Adipocyte (in vitro differentiated cells): ENCODE measurements around the gene LEPR.
A peak's percentile ranks its signal among the peaks of the same experiment; 100 is the strongest.

Source experiments
- DNase-seq: peaks from one replicate; pipeline ENCODE4 v3.0.0-alpha.2; 2015; ENCODE audit warnings: low read depth
- H3K27me3 ChIP-seq: replicated peaks from 2 replicates; pipeline ENCODE4 v1.7.0; 2013; ENCODE audit warnings: mild to moderate bottlenecking, low read length, moderate library complexity; ENCODE audit not compliant: control insufficient read depth, insufficient read depth
- H3K36me3 ChIP-seq: 2 replicates; pipeline ENCODE4 v1.7.0; 2013; ENCODE audit warnings: low read length, mild to moderate bottlenecking, moderate library complexity; ENCODE audit not compliant: control insufficient read depth, insufficient read depth, severe bottlenecking
- H3K4me1 ChIP-seq: 2 replicates; pipeline ENCODE4 v1.7.0; 2013; ENCODE audit warnings: mild to moderate bottlenecking, low read length, moderate library complexity; ENCODE audit not compliant: control insufficient read depth, insufficient read depth
- H3K4me3 ChIP-seq: 2 replicates; pipeline ENCODE4 v1.7.0; 2013; ENCODE audit warnings: mild to moderate bottlenecking, low read length, moderate library complexity
- H3K9ac ChIP-seq: 2 replicates; pipeline ENCODE4 v1.7.0; 2013; ENCODE audit warnings: mild to moderate bottlenecking, low read length, moderate library complexity
- H3K9me3 ChIP-seq: 2 replicates; pipeline ENCODE4 v1.7.0; 2013; ENCODE audit warnings: mild to moderate bottlenecking, low read length, moderate library complexity; ENCODE audit not compliant: control insufficient read depth

LEPR gene

GRCh38 chr1:65423884-65424572 lies 3.6 kb downstream of the LEPR start:
- Histone ChIP-seq H3K4me1 (peaks cover 49% of the 10 kb centered on the region), H3K4me3 (peak overlapping the region; percentile 38), H3K27me3 (no peaks in the 10 kb centered on the region), H3K36me3 (peaks cover 38% of the 10 kb centered on the region), H3K9me3 (no peaks in the 10 kb centered on the region), H3K9ac (peak overlapping the region; percentile 44)
- peak; percentile 83 for DNase-seq

GRCh38 chr1:65424573-65424889 lies 4.1 kb downstream of the LEPR start:
- Histone ChIP-seq H3K36me3 (peaks cover 41% of the 10 kb centered on the region), H3K9ac (peak overlapping the region; percentile 44), H3K4me3 (peak overlapping the region; percentile 38), H3K27me3 (no peaks in the 10 kb centered on the region), H3K9me3 (no peaks in the 10 kb centered on the region), H3K4me1 (peaks cover 54% of the 10 kb centered on the region)
- no peak for DNase-seq

GRCh38 chr1:65425006-65425405 lies 4.5 kb downstream of the LEPR start:
- peak overlapping the region; percentile 38 for H3K4me3 ChIP-seq
- H3K9me3 ChIP-seq: no peaks in the 10 kb centered on the region
- H3K36me3 ChIP-seq: peaks cover 43% of the 10 kb centered on the region
- H3K4me1 ChIP-seq: peaks cover 59% of the 10 kb centered on the region
- H3K9ac ChIP-seq: peak overlapping the region; percentile 44
- DNase-seq: no peak
- no peaks in the 10 kb centered on the region for H3K27me3 ChIP-seq

- Histone ChIP-seq H3K4me1 (peaks cover 66% of the 10 kb centered on the region), H3K4me3 (peak overlapping the region; percentile 21), H3K9me3 (no peaks in the 10 kb centered on the region), H3K27me3 (no peaks in the 10 kb centered on the region), H3K36me3 (peaks cover 49% of the 10 kb centered on the region), H3K9ac (peak overlapping the region; percentile 44)
- DNase-seq: peak; percentile 76
Measured at GRCh38 chr1:65425697-65426096, 5.2 kb downstream of the LEPR start.

GRCh38 chr1:65429078-65429477 lies 8.6 kb downstream of the LEPR start:
- H3K4me3 ChIP-seq: no peak overlapping the region
- peaks cover 74% of the 10 kb centered on the region for H3K36me3 ChIP-seq
- peaks cover 52% of the 10 kb centered on the region for H3K4me1 ChIP-seq
- no peak for DNase-seq
- H3K9me3 ChIP-seq: no peaks in the 10 kb centered on the region
- no peaks in the 10 kb centered on the region for H3K27me3 ChIP-seq
- H3K9ac ChIP-seq: no peak overlapping the region

- DNase-seq: peak; percentile 79
- Histone ChIP-seq H3K27me3 (no peaks in the 10 kb centered on the region), H3K9me3 (no peaks in the 10 kb centered on the region), H3K36me3 (peaks cover 81% of the 10 kb centered on the region), H3K4me1 (peaks cover 45% of the 10 kb centered on the region), H3K9ac (peak overlapping the region; percentile 81), H3K4me3 (peak overlapping the region; percentile 64)
Measured at GRCh38 chr1:65429806-65430205, 9.3 kb downstream of the LEPR start.

- H3K4me1 ChIP-seq: peaks cover 39% of the 10 kb centered on the region
- H3K4me3 ChIP-seq: no peak overlapping the region
- H3K36me3 ChIP-seq: peaks cover 72% of the 10 kb centered on the region
- peak overlapping the region; percentile 81 for H3K9ac ChIP-seq
- no peaks in the 10 kb centered on the region for H3K9me3 ChIP-seq
- H3K27me3 ChIP-seq: no peaks in the 10 kb centered on the region
- peak; percentile 84 for DNase-seq
Measured at GRCh38 chr1:65431111-65431705, 10.7 kb downstream of the LEPR start.

- no peak for DNase-seq
- Histone ChIP-seq H3K4me1 (peaks cover 40% of the 10 kb centered on the region), H3K9ac (no peak overlapping the region), H3K27me3 (no peaks in the 10 kb centered on the region), H3K9me3 (no peaks in the 10 kb centered on the region), H3K4me3 (no peak overlapping the region), H3K36me3 (peaks cover 56% of the 10 kb centered on the region)
Measured at GRCh38 chr1:65432918-65433317, 12.4 kb downstream of the LEPR start.

GRCh38 chr1:65434255-65434654 lies 13.8 kb downstream of the LEPR start:
- Histone ChIP-seq H3K36me3 (peaks cover 44% of the 10 kb centered on the region), H3K9ac (no peak overlapping the region), H3K27me3 (no peaks in the 10 kb centered on the region), H3K4me3 (no peak overlapping the region), H3K9me3 (no peaks in the 10 kb centered on the region), H3K4me1 (peaks cover 37% of the 10 kb centered on the region)
- DNase-seq: no peak

- no peaks in the 10 kb centered on the region for H3K9me3 ChIP-seq
- H3K4me1 ChIP-seq: peaks cover 32% of the 10 kb centered on the region
- DNase-seq: no peak
- no peaks in the 10 kb centered on the region for H3K27me3 ChIP-seq
- H3K9ac ChIP-seq: no peak overlapping the region
- H3K4me3 ChIP-seq: no peak overlapping the region
- peaks cover 43% of the 10 kb centered on the region for H3K36me3 ChIP-seq
Measured at GRCh38 chr1:65434760-65435159, 14.3 kb downstream of the LEPR start.

GRCh38 chr1:65435987-65436386 lies 15.5 kb downstream of the LEPR start:
- Histone ChIP-seq H3K9me3 (no peaks in the 10 kb centered on the region), H3K4me3 (peak overlapping the region; percentile 7), H3K4me1 (peaks cover 27% of the 10 kb centered on the region), H3K9ac (peak overlapping the region; percentile 55), H3K36me3 (peaks cover 35% of the 10 kb centered on the region), H3K27me3 (no peaks in the 10 kb centered on the region)
- peak; percentile 75 for DNase-seq
